Psoas muscle (tissue), 8 donors: ENCODE data around the gene PCGF3. TPM values are rescaled to one million over a fixed set of nuclear protein-coding genes. Genes with fewer than 3 reads are reported as not detected.
A peak's percentile ranks its signal among the peaks of the same experiment; 100 is the strongest.

Experiments
- ATAC-seq, 4 donors: fragments of 200-7000 bp; cut with Tn5 transposase; one replicate each; pipeline ENCODE4 v1.9.1; 2020; ENCODE audit warnings: moderate library complexity in 3 of 4, mild to moderate bottlenecking in 2 of 4
- DNase-seq, 2 donors: peaks; one replicate each; pipeline ENCODE4 v3.0.0-alpha.2; 2020
- H3K27ac ChIP-seq: fragments of 200-600 bp; one replicate; pipeline ENCODE4 v1.8.0; 2022
- H3K27me3 ChIP-seq, 3 donors: fragments of 200-600 bp in 1 of 3; one replicate each; pipeline versions ENCODE4 v1.6.1 to v1.8.0; 2013 to 2022; ENCODE audit warnings: low read length in 2 of 3, mild to moderate bottlenecking in 2 of 3, moderate library complexity in 1 of 3; ENCODE audit not compliant: insufficient read depth in 3 of 3
- H3K36me3 ChIP-seq, 2 donors: fragments of 200-600 bp in 1 of 2; one replicate each; pipeline versions ENCODE4 v1.6.1 to v1.8.0; 2013 to 2022; ENCODE audit warnings: low read depth in 1 of 2, mild to moderate bottlenecking in 1 of 2, moderate library complexity in 1 of 2; ENCODE audit not compliant: insufficient read depth in 1 of 2
- H3K4me1 ChIP-seq: fragments of 200-600 bp; one replicate; pipeline ENCODE4 v1.8.0; 2022
- H3K4me3 ChIP-seq: fragments of 200-600 bp; one replicate; pipeline ENCODE4 v1.8.0; 2022; ENCODE audit warnings: mild to moderate bottlenecking
- H3K9me3 ChIP-seq: fragments of 200-600 bp; one replicate; pipeline ENCODE4 v1.8.0; 2022
- CTCF ChIP-seq: fragments of 200-600 bp; IDR thresholded peaks from one replicate; pipeline ENCODE4 v1.8.0; 2022; ENCODE audit warnings: antibody characterized with exemption
- WGBS, 3 donors: extraction: QIAGEN DNeasy Blood & Tissue Kit; methylation state at CpG; one replicate each; pipeline versions ENCODE4 v1.1.6 to v1.1.7; 2013; 5-methylcytosine and 5-hydroxymethylcytosine counted together
- intact Hi-C, 2 donors: fragments of 100-400 bp; cut with DNase I; formaldehyde crosslinking; loops; one replicate each; pipeline versions ENCODE4 v1.11.0 to v1.14.2; 2022
- polyA plus RNA-seq, 3 donors: library from polyadenylated mRNA; stranded (reverse); fragments of 200-250 nt; gene quantifications; one replicate each; pipeline ENCODE4 v1.2.3, GENCODE V29; 2013
- total RNA-seq, 4 donors: library from RNA; stranded (reverse); fragmentation: NEBNext Ultra II Directional in 2 of 4; extraction: Animal tissue kit (Norgen Biotek cat#: 25700) in 2 of 4; gene quantifications; one replicate each; pipeline versions ENCODE4 v1.2.1 to v1.2.4, GENCODE V29; 2021 to 2023
- donor health status: healthy with polysubstance abuse.
- donor health status: DM: no; HTN: no; CAD: no; lungs with moderate emphysema.
- donor health status: Bipolar disorder and iron deficiency.
- donor health status: healthy.
- donor health status: DM: yes; HTN: yes; CAD: no.
- donor health status: DM: no; HTN: no; CAD: no.
- donor health status: DM: no; HTN: no; CAD: no.
- donor health status: DM: yes; HTN: yes; CAD: no.

PCGF3 gene
- total and polyA plus RNA-seq, 7 donors: 10.9 to 19.2 (median 15.1) TPM

GRCh38 chr4:742096-742741 is 36.6 kb downstream of the PCGF3 start:
- DNase-seq (no peak), ATAC-seq (peak in 1 of 4 donors; percentile 33)
- no peaks in the 10 kb centered on the region for H3K4me1 ChIP-seq
- WGBS, 3 donors: 76 to 80% (median 76%) methylated on average over 21 of the region's 21 CpGs
- H3K27me3 ChIP-seq: no peaks in the 10 kb centered on the region
- no peak overlapping the region for H3K4me3 ChIP-seq
- no peaks in the 10 kb centered on the region for H3K9me3 ChIP-seq
- intact Hi-C loops: loop anchor here in 1 of 2 donors (5.0 kb wide), 2 partner anchors 190 to 245 kb away; partner anchors contain the start of genes GAK, IDUA and TMEM175
- TF ChIP-seq CTCF: no peak
- H3K27ac ChIP-seq: no peak overlapping the region
- peaks cover 2 to 40% of the 10 kb centered on the region in 2 donors for H3K36me3 ChIP-seq

- H3K9me3 ChIP-seq: no peaks in the 10 kb centered on the region
- no peak overlapping the region for H3K4me3 ChIP-seq
- ATAC-seq (peak; percentile 83 to 91 (median 90)), DNase-seq (peak; percentile 67 to 85)
- H3K36me3 ChIP-seq: peaks cover 4 to 38% of the 10 kb centered on the region in 2 donors
- peak; percentile 85 for TF ChIP-seq CTCF
- H3K4me1 ChIP-seq: no peaks in the 10 kb centered on the region
- no peaks in the 10 kb centered on the region for H3K27me3 ChIP-seq
- intact Hi-C loops: loop anchor here in 1 of 2 donors (5.0 kb wide), 2 partner anchors 189 to 244 kb away; partner anchors contain the start of genes GAK, IDUA and TMEM175
- WGBS, 3 donors: 69 to 72% (median 71%) methylated on average over 26 of the region's 26 CpGs
- H3K27ac ChIP-seq: no peak overlapping the region
Measured at GRCh38 chr4:742742-743311, 37.2 kb downstream of the PCGF3 start.

- TF ChIP-seq CTCF: no peak
- WGBS, 3 donors: 81 to 87% (median 83%) methylated on average over 22 of the region's 22 CpGs
- Histone ChIP-seq H3K4me1 (no peaks in the 10 kb centered on the region), H3K9me3 (no peaks in the 10 kb centered on the region), H3K4me3 (no peak overlapping the region), H3K27me3 (no peaks in the 10 kb centered on the region), H3K27ac (no peak overlapping the region), H3K36me3 (peaks cover 2 to 39% of the 10 kb centered on the region in 2 donors)
- DNase-seq (peak in 1 of 2 donors; percentile 48), ATAC-seq (no peak)
- intact Hi-C loops: loop anchor here in 1 of 2 donors (5.0 kb wide), 2 partner anchors 189 to 244 kb away; partner anchors contain the start of genes GAK, IDUA and TMEM175
Measured at GRCh38 chr4:743463-744211, 38.0 kb downstream of the PCGF3 start.

GRCh38 chr4:744212-744841 is 38.7 kb downstream of the PCGF3 start:
- peak in 1 of 2 donors; percentile 45 for DNase-seq
- no peak for TF ChIP-seq CTCF
- H3K27me3 ChIP-seq: no peaks in the 10 kb centered on the region
- no peak for ATAC-seq
- no peak overlapping the region for H3K4me3 ChIP-seq
- H3K36me3 ChIP-seq: peaks cover 2 to 37% of the 10 kb centered on the region in 2 donors
- no peaks in the 10 kb centered on the region for H3K9me3 ChIP-seq
- H3K27ac ChIP-seq: no peak overlapping the region
- intact Hi-C loops: loop anchor here in 1 of 2 donors (5.0 kb wide), 2 partner anchors 188 to 243 kb away; partner anchors contain the start of genes GAK, IDUA and TMEM175
- no peaks in the 10 kb centered on the region for H3K4me1 ChIP-seq
- 85 to 91% (median 88%) methylated on average over 29 to 38 of the region's 44 CpGs for WGBS, 3 donors
